ENCODE results near the gene BRSK2. TPM values are rescaled to one million over a fixed set of nuclear protein-coding genes. Genes with fewer than 3 reads are reported as not detected.

BRSK2 gene
- total RNA-seq, 1 donor from 2014 or later, result not detected

- peaks cover 2% of the 10 kb centered on the region for H3K27me3 ChIP-seq (ENCODE audit: control insufficient read depth, insufficient read depth, low read length)
- H3K4me3 ChIP-seq (ENCODE audit: low read depth, low read length), result no peak overlapping the region
- no peak for FAIRE-seq
- TF ChIP-seq, protein P1, sequence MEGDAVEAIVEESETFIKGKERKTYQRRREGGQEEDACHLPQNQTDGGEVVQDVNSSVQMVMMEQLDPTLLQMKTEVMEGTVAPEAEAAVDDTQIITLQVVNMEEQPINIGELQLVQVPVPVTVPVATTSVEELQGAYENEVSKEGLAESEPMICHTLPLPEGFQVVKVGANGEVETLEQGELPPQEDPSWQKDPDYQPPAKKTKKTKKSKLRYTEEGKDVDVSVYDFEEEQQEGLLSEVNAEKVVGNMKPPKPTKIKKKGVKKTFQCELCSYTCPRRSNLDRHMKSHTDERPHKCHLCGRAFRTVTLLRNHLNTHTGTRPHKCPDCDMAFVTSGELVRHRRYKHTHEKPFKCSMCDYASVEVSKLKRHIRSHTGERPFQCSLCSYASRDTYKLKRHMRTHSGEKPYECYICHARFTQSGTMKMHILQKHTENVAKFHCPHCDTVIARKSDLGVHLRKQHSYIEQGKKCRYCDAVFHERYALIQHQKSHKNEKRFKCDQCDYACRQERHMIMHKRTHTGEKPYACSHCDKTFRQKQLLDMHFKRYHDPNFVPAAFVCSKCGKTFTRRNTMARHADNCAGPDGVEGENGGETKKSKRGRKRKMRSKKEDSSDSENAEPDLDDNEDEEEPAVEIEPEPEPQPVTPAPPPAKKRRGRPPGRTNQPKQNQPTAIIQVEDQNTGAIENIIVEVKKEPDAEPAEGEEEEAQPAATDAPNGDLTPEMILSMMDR (IDR thresholded peaks at IDR 0.05; ENCODE audit: insufficient read depth, low read length, severe bottlenecking), result no peak
- no peak for DNase-seq (ENCODE audit: low read depth)
- no peaks in the 10 kb centered on the region for H3K36me3 ChIP-seq (ENCODE audit: control insufficient read depth, insufficient read depth, low read length)
These were observed 65.5 kb downstream of the BRSK2 start for GRCh38 chr11:1455032-1455762.

GRCh38 chr11:1455763-1456060 is 66.0 kb downstream of the BRSK2 start:
- Histone ChIP-seq H3K4me3 (ENCODE audit: low read depth, low read length) (no peak overlapping the region), H3K36me3 (ENCODE audit: control insufficient read depth, insufficient read depth, low read length) (no peaks in the 10 kb centered on the region), H3K27me3 (ENCODE audit: control insufficient read depth, insufficient read depth, low read length) (peaks cover 3% of the 10 kb centered on the region)
- TF ChIP-seq, protein P1 (IDR thresholded peaks at IDR 0.05; ENCODE audit: insufficient read depth, low read length, severe bottlenecking), result no peak
- DNase-seq (ENCODE audit: low read depth) (no peak), FAIRE-seq (no peak)

GRCh38 chr11:1456176-1456575 is 66.4 kb downstream of the BRSK2 start:
- Histone ChIP-seq H3K36me3 (ENCODE audit: control insufficient read depth, insufficient read depth, low read length) (no peaks in the 10 kb centered on the region), H3K4me3 (ENCODE audit: low read depth, low read length) (no peak overlapping the region), H3K27me3 (ENCODE audit: control insufficient read depth, insufficient read depth, low read length) (peaks cover 5% of the 10 kb centered on the region)
- TF ChIP-seq, protein P1 (IDR thresholded peaks at IDR 0.05; ENCODE audit: insufficient read depth, low read length, severe bottlenecking), result no peak
- DNase-seq (ENCODE audit: low read depth), result no peak
- no peak for FAIRE-seq

- Histone ChIP-seq H3K36me3 (ENCODE audit: control insufficient read depth, insufficient read depth, low read length) (no peaks in the 10 kb centered on the region), H3K4me3 (ENCODE audit: low read depth, low read length) (no peak overlapping the region), H3K27me3 (ENCODE audit: control insufficient read depth, insufficient read depth, low read length) (peaks cover 5% of the 10 kb centered on the region)
- DNase-seq (ENCODE audit: low read depth) (no peak), FAIRE-seq (no peak)
- TF ChIP-seq, protein P1 (IDR thresholded peaks at IDR 0.05; ENCODE audit: insufficient read depth, low read length, severe bottlenecking), result no peak
These were observed 67.0 kb downstream of the BRSK2 start for GRCh38 chr11:1456596-1457325.

GRCh38 chr11:1457326-1457680 is 67.6 kb downstream of the BRSK2 start:
- DNase-seq (ENCODE audit: low read depth) (no peak), FAIRE-seq (no peak)
- TF ChIP-seq, protein P1 (IDR thresholded peaks at IDR 0.05; ENCODE audit: insufficient read depth, low read length, severe bottlenecking), result no peak
- H3K27me3 ChIP-seq (ENCODE audit: control insufficient read depth, insufficient read depth, low read length), result peaks cover 5% of the 10 kb centered on the region
- H3K4me3 ChIP-seq (ENCODE audit: low read depth, low read length), result no peak overlapping the region
- H3K36me3 ChIP-seq (ENCODE audit: control insufficient read depth, insufficient read depth, low read length), result no peaks in the 10 kb centered on the region
